OCI-LY1 (cell line): ENCODE data around the gene DTNBP1.
A peak's percentile ranks its signal among the peaks of the same experiment; 100 is the strongest.

Source experiments
- H2AFZ ChIP-seq: fragments of 200-600 bp; sonication (generic), shearing (Covaris generic); 2 replicates; pipeline ENCODE4 v1.6.0; 2014; ENCODE audit warnings: antibody characterized with exemption, mild to moderate bottlenecking, low read length
- H3F3A ChIP-seq: fragments of 200-600 bp; sonication (generic), shearing (Covaris generic); 2 replicates; pipeline ENCODE4 v1.6.0; 2014; ENCODE audit warnings: mild to moderate bottlenecking, antibody characterized with exemption, low read length, moderate library complexity; ENCODE audit not compliant: insufficient read depth
- H3K27ac ChIP-seq: fragments of 200-600 bp; sonication (generic); 2 replicates; pipeline ENCODE4 v1.5.1; 2014; ENCODE audit warnings: low read length, mixed run types, mild to moderate bottlenecking, low read depth; ENCODE audit not compliant: poor library complexity, severe bottlenecking
- H3K27me3 ChIP-seq: fragments of 200-600 bp; sonication (generic); 2 replicates; pipeline ENCODE4 v1.6.0; 2014; ENCODE audit warnings: antibody characterized with exemption, mild to moderate bottlenecking, low read length, moderate library complexity; ENCODE audit not compliant: insufficient read depth
- H3K36me3 ChIP-seq: fragments of 200-600 bp; sonication (generic); 2 replicates; pipeline ENCODE4 v1.6.1; 2014; ENCODE audit warnings: mild to moderate bottlenecking, antibody characterized with exemption, low read length, moderate library complexity, mixed read lengths; ENCODE audit not compliant: insufficient read depth
- H3K4me1 ChIP-seq: fragments of 200-600 bp; sonication (generic); 2 replicates; pipeline ENCODE4 v1.5.1; 2014; ENCODE audit warnings: mild to moderate bottlenecking, low read length, moderate library complexity; ENCODE audit not compliant: insufficient read depth, severe bottlenecking
- H3K4me2 ChIP-seq: fragments of 200-600 bp; sonication (generic), shearing (Covaris generic); 2 replicates; pipeline ENCODE4 v1.6.1; 2014; ENCODE audit warnings: low read length
- H3K4me3 ChIP-seq: fragments of 200-600 bp; sonication (generic); 2 replicates; pipeline ENCODE4 v1.5.1; 2014; ENCODE audit warnings: low read length, low read depth, mild to moderate bottlenecking, mixed read lengths; ENCODE audit not compliant: poor library complexity, severe bottlenecking
- H3K79me2 ChIP-seq: fragments of 200-600 bp; shearing (Covaris generic); 2 replicates; pipeline ENCODE4 v1.6.1; 2016; ENCODE audit warnings: mixed run types, low read length, mixed read lengths; ENCODE audit not compliant: insufficient read depth
- H3K9ac ChIP-seq: fragments of 200-600 bp; sonication (generic), shearing (Covaris generic); 2 replicates; pipeline ENCODE4 v1.6.1; 2014; ENCODE audit warnings: mild to moderate bottlenecking, low read length, mixed read lengths
- H3K9me2 ChIP-seq: fragments of 200-600 bp; sonication (generic), shearing (Covaris generic); 2 replicates; pipeline ENCODE4 v1.6.1; 2014; ENCODE audit warnings: low read depth, mild to moderate bottlenecking, low read length, mixed read lengths
- H3K9me3 ChIP-seq: fragments of 200-600 bp; shearing (Covaris generic); 2 replicates; pipeline ENCODE4 v1.6.1; 2014; ENCODE audit warnings: low read length, mixed read lengths
- H4K20me1 ChIP-seq: fragments of 200-600 bp; sonication (generic), shearing (Covaris generic); 2 replicates; pipeline ENCODE4 v1.6.0; 2016; ENCODE audit warnings: mild to moderate bottlenecking, low read length; ENCODE audit not compliant: insufficient read depth
- CTCF ChIP-seq: fragments of 200-600 bp; sonication (generic), shearing (Covaris generic); IDR thresholded peaks from 2 replicates; pipeline ENCODE4 v1.5.1; 2017; ENCODE audit warnings: mild to moderate bottlenecking, antibody characterized with exemption, low read length, moderate library complexity, mixed read lengths
- EZH2 ChIP-seq: fragments of 200-600 bp; sonication (generic), shearing (Covaris generic); IDR thresholded peaks from 2 replicates; pipeline ENCODE4 v1.8.0; 2017; ENCODE audit warnings: borderline replicate concordance, mixed run types, mild to moderate bottlenecking, antibody characterized with exemption, low read length, moderate library complexity, mixed read lengths

DTNBP1 gene, protein sequence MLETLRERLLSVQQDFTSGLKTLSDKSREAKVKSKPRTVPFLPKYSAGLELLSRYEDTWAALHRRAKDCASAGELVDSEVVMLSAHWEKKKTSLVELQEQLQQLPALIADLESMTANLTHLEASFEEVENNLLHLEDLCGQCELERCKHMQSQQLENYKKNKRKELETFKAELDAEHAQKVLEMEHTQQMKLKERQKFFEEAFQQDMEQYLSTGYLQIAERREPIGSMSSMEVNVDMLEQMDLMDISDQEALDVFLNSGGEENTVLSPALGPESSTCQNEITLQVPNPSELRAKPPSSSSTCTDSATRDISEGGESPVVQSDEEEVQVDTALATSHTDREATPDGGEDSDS

DNA sequence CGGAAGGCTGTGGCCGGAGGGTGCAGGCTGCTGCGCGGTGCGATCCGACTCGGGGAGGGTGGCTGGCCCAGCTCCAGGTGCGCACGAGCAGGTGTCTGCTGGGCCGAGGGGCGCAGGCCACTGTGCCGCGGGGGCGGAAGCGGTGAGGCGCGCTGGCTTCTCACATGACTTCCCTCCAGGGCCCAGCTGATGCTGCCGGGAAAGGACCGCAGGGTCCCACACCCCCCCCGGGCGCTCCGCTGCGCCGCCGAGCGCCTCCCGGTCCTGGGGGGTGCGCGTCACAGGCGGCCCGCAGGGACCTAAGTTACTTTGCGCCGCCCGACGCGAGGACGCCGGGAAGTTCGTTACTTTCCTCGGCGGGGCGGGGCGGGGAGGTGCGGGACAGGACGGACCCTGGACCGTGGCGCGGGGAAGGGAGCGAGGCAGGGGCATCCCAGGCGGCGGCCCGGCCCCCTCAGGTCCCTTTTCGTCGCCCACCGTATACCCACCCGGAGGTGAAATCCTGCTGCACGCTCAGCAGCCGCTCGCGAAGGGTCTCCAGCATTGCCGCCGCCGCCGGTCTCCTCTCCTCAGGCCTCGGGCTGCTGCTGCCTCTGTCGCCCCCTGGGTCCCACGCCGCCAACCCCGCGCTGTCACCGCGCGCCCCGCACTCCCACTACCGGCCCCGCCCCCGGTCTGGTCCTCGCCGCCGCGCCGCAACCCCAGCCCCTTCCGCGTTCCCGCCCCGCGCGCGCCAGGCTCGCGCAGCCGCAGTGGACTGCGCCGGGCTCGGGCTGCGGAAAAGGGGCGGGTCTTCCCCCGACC lies at the start of gene DTNBP1:
DTNBP1 (minus strand) TSS at position 703 of the 804 bp plus-strand sequence; CDS start at position 544, 159 bp downstream.
- Histone ChIP-seq H4K20me1 (no peaks in the 10 kb centered on the region), H3K27me3 (no peaks in the 10 kb centered on the region), H3K4me2 (peak within 1 kb of the TSS; percentile 88), H3K4me1 (peaks cover 47% of the 10 kb centered on the region), H3K79me2 (peaks cover 15% of the 10 kb centered on the region; the same call in 1 of the 2 replicates), H3K9me2 (no peaks in the 10 kb centered on the region), H2AFZ (peak within 1 kb of the TSS; percentile 37; the same call in 1 of the 2 replicates), H3K9me3 (no peaks in the 10 kb centered on the region), H3K4me3 (peak within 1 kb of the TSS; percentile 79), H3K27ac (peak within 1 kb of the TSS; percentile 86), H3F3A (peaks cover 3% of the 10 kb centered on the region), H3K36me3 (peaks cover 7% of the 10 kb centered on the region; the same call in 1 of the 2 replicates), H3K9ac (peak within 1 kb of the TSS; percentile 90)
- TF ChIP-seq EZH2 (no peak), CTCF (no peak)

DNA sequence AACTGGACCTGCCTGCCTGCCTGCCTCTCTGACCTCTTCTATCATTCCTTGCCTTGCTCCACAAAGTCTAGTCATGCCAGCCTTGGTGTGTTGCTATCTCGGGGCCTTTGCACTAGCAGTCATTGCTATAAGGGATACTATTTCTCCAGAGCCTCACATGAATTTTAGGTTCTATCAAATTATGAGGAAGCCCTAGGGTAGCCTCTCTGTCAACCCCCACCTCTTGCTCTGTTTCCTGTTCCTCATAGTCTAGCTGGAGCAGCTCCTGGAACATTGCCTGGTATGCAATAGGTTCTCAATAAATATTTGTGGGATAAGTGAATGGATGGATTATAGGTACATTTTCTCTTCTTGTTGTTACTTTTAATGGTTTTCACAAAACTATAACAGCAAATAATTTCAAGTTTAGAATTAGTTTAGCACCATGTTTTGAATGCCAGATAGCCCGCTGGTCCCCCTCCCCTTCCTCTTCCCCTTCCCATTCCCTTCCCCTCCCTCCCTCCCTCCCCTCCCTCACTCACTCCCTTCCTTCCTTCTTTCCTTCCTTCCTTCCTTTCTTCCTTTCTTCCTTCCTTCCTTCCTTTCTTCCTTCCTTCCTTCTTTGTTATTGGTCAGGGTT lies 46.9 kb upstream of the DTNBP1 start:
- Histone ChIP-seq H3K36me3 (no peaks in the 10 kb centered on the region), H3K9ac (no peak overlapping the region), H3K79me2 (no peaks in the 10 kb centered on the region), H3K4me1 (no peaks in the 10 kb centered on the region), H3K4me3 (no peak overlapping the region), H3F3A (no peaks in the 10 kb centered on the region), H3K4me2 (no peak overlapping the region), H3K9me3 (no peaks in the 10 kb centered on the region), H4K20me1 (no peaks in the 10 kb centered on the region), H2AFZ (no peak overlapping the region), H3K9me2 (no peaks in the 10 kb centered on the region), H3K27ac (no peak overlapping the region), H3K27me3 (no peaks in the 10 kb centered on the region)
- TF ChIP-seq EZH2 = no peak
- no peak for TF ChIP-seq CTCF

GRCh38 chr6:15708231-15708630 lies 45.4 kb upstream of the DTNBP1 start:
- H3K4me3 ChIP-seq = no peak overlapping the region
- no peaks in the 10 kb centered on the region for H3F3A ChIP-seq
- no peaks in the 10 kb centered on the region for H3K9me2 ChIP-seq
- H2AFZ ChIP-seq = no peak overlapping the region
- no peaks in the 10 kb centered on the region for H3K36me3 ChIP-seq
- no peaks in the 10 kb centered on the region for H3K79me2 ChIP-seq
- no peaks in the 10 kb centered on the region for H3K9me3 ChIP-seq
- TF ChIP-seq EZH2 = no peak
- TF ChIP-seq CTCF = no peak
- no peak overlapping the region for H3K27ac ChIP-seq
- no peaks in the 10 kb centered on the region for H3K27me3 ChIP-seq
- H3K9ac ChIP-seq = no peak overlapping the region
- no peak overlapping the region for H3K4me2 ChIP-seq
- no peaks in the 10 kb centered on the region for H4K20me1 ChIP-seq
- no peaks in the 10 kb centered on the region for H3K4me1 ChIP-seq
